Daoy (cell line): ENCODE measurements around the gene MST1. TPM values are rescaled to one million over a fixed set of nuclear protein-coding genes. Genes with fewer than 3 reads are reported as not detected.

Experiments
- DNase-seq: peaks from one replicate; pipeline ENCODE4 v3.0.0-alpha.2; 2015; ENCODE audit warnings: low read depth
- total RNA-seq: library from RNA; depleted of rRNA; stranded (reverse); fragments of >200 nt; shearing (Covaris generic); gene quantifications from 2 replicates; pipeline ENCODE4 v1.2.3, GENCODE V29; 2014; rRNA removed

MST1 gene
- total RNA-seq = 0.63 and 3.2 TPM in 2 replicates

- peak; percentile 94 for DNase-seq
Observed at GRCh38 chr3:49689046-49689907, at the start of gene MST1, which contains the start of gene RNF123. MST1 (minus strand) TSS chr3:49689474; CDS start chr3:49688691, 783 bp downstream. RNF123 (plus strand) TSS chr3:49689557; CDS start chr3:49691166, 1,609 bp downstream.

GRCh38 chr3:49738067-49738713 is 48.9 kb upstream of the MST1 start:
- no peak for DNase-seq

GRCh38 chr3:49734752-49735151 is 45.5 kb upstream of the MST1 start:
- DNase-seq = no peak

GRCh38 chr3:49733551-49733950 is 44.3 kb upstream of the MST1 start:
- DNase-seq = no peak

GRCh38 chr3:49732597-49732996 is 43.3 kb upstream of the MST1 start:
- DNase-seq = no peak

- no peak for DNase-seq
Observed at GRCh38 chr3:49729966-49730609, 40.8 kb upstream of the MST1 start.

GRCh38 chr3:49727924-49728361 is 38.7 kb upstream of the MST1 start:
- no peak for DNase-seq

GRCh38 chr3:49727154-49727923 is 38.1 kb upstream of the MST1 start:
- no peak for DNase-seq

GRCh38 chr3:49725906-49726681 is 36.8 kb upstream of the MST1 start:
- no peak for DNase-seq

GRCh38 chr3:49724586-49724985 is 35.3 kb upstream of the MST1 start:
- DNase-seq = no peak

GRCh38 chr3:49723628-49724551 is 34.6 kb upstream of the MST1 start, which contains the start of gene GMPPB:
GMPPB (minus strand) TSS chr3:49723951; CDS start chr3:49723726, 225 bp downstream.
- DNase-seq = peak; percentile 98

GRCh38 chr3:49723296-49723627 is 34.0 kb upstream of the MST1 start:
- peak; percentile 38 for DNase-seq

GRCh38 chr3:49722896-49723295 is 33.6 kb upstream of the MST1 start:
- no peak for DNase-seq

GRCh38 chr3:49721896-49722781 is 32.9 kb upstream of the MST1 start:
- DNase-seq = no peak

- no peak for DNase-seq
Observed at GRCh38 chr3:49721596-49721895, 32.3 kb upstream of the MST1 start.

- DNase-seq = no peak
Observed at GRCh38 chr3:49720855-49721595, 31.8 kb upstream of the MST1 start.

GRCh38 chr3:49719214-49719884 is 30.1 kb upstream of the MST1 start, which contains the start of gene AMIGO3:
AMIGO3 (minus strand) TSS chr3:49719684; CDS start chr3:49719465, 219 bp downstream.
- peak; percentile 87 for DNase-seq

- no peak for DNase-seq
Observed at GRCh38 chr3:49718858-49719213, 29.6 kb upstream of the MST1 start.
